GM10266 (cell line): ENCODE results near the gene PKLR.
"Not testable (repeated sequence)": the region's sequence is repeated elsewhere in the genome, so short reads cannot be mapped to it uniquely, and the experiment has no call there.

ENCODE experiments used
- DNase-seq: peaks from one replicate; pipeline ENCODE4 v3.0.0; 2012; ENCODE audit errors: extremely low spot score
- CTCF ChIP-seq: IDR thresholded peaks from 2 replicates; pipeline ENCODE4 v1.5.1; 2012; ENCODE audit warnings: mild to moderate bottlenecking, low read depth; ENCODE audit not compliant: control insufficient read depth, insufficient read depth; ENCODE audit errors: missing control alignments

The PKLR gene

GRCh38 chr1:155294520-155295182, 6.6 kb downstream of the PKLR start:
- no peak for DNase-seq
- no peak for TF ChIP-seq CTCF

GRCh38 chr1:155293086-155293749, 8.0 kb downstream of the PKLR start:
- no peak for DNase-seq
- no peak for TF ChIP-seq CTCF

- DNase-seq: not testable (repeated sequence)
Measured at GRCh38 chr1:155291006-155291405, 10.2 kb downstream of the PKLR start.

- DNase-seq: no peak
- TF ChIP-seq CTCF: no peak
Measured at GRCh38 chr1:155287987-155288543, 13.2 kb downstream of the PKLR start.

GRCh38 chr1:155286544-155286943, 14.7 kb downstream of the PKLR start:
- TF ChIP-seq CTCF: no peak
- DNase-seq: no peak

GRCh38 chr1:155285631-155286044, 15.6 kb downstream of the PKLR start:
- no peak for TF ChIP-seq CTCF
- DNase-seq: no peak

GRCh38 chr1:155285063-155285462, 16.2 kb downstream of the PKLR start:
- no peak for TF ChIP-seq CTCF
- no peak for DNase-seq
